Measurements from ENCODE around the gene HIRA.

The HIRA gene

GRCh38 chr22:19464546-19464945, 33.0 kb upstream of the HIRA start:
- DNase-seq (ENCODE audit: low read depth in 2 of 3, low spot score in 2 of 3): no peak

- no peak for DNase-seq (ENCODE audit: low read depth in 2 of 3, low spot score in 2 of 3)
These were observed 32.2 kb upstream of the HIRA start for GRCh38 chr22:19463491-19464469.

- no peak for DNase-seq (ENCODE audit: low read depth in 2 of 3, low spot score in 2 of 3)
These were observed 31.5 kb upstream of the HIRA start for GRCh38 chr22:19463008-19463407.

- DNase-seq (ENCODE audit: low read depth in 2 of 3, low spot score in 2 of 3): no peak
These were observed 30.0 kb upstream of the HIRA start for GRCh38 chr22:19461506-19461905.

GRCh38 chr22:19460036-19460435, 28.5 kb upstream of the HIRA start:
- DNase-seq (ENCODE audit: low read depth in 2 of 3, low spot score in 2 of 3): no peak

GRCh38 chr22:19457828-19458428, 26.4 kb upstream of the HIRA start:
- DNase-seq (ENCODE audit: low read depth in 2 of 3, low spot score in 2 of 3): no peak

- DNase-seq (ENCODE audit: low read depth in 2 of 3, low spot score in 2 of 3): no peak
These were observed 25.0 kb upstream of the HIRA start for GRCh38 chr22:19456541-19456940.

GRCh38 chr22:19455585-19456370, 24.2 kb upstream of the HIRA start:
- DNase-seq (ENCODE audit: low read depth in 2 of 3, low spot score in 2 of 3): no peak

GRCh38 chr22:19455033-19455432, 23.5 kb upstream of the HIRA start:
- DNase-seq (ENCODE audit: low read depth in 2 of 3, low spot score in 2 of 3): no peak

GRCh38 chr22:19454156-19454555, 22.6 kb upstream of the HIRA start:
- no peak for DNase-seq (ENCODE audit: low read depth in 2 of 3, low spot score in 2 of 3)

GRCh38 chr22:19453718-19454117, 22.2 kb upstream of the HIRA start:
- DNase-seq (ENCODE audit: low read depth in 2 of 3, low spot score in 2 of 3): no peak

GRCh38 chr22:19451570-19451969, 20.0 kb upstream of the HIRA start:
- no peak for DNase-seq (ENCODE audit: low read depth in 2 of 3, low spot score in 2 of 3)

GRCh38 chr22:19450363-19451175, 19.0 kb upstream of the HIRA start:
- no peak for DNase-seq (ENCODE audit: low read depth in 2 of 3, low spot score in 2 of 3)

GRCh38 chr22:19449422-19449767, 17.9 kb upstream of the HIRA start:
- no peak for DNase-seq (ENCODE audit: low read depth in 2 of 3, low spot score in 2 of 3)

- peak in 1 of 3 experiments; percentile 40 for DNase-seq (ENCODE audit: low read depth in 2 of 3, low spot score in 2 of 3)
These were observed 17.3 kb upstream of the HIRA start for GRCh38 chr22:19448739-19449421.

GRCh38 chr22:19448076-19448607, 16.6 kb upstream of the HIRA start:
- no peak for DNase-seq (ENCODE audit: low read depth in 2 of 3, low spot score in 2 of 3)

- DNase-seq (ENCODE audit: low read depth in 2 of 3, low spot score in 2 of 3): peak; percentile 45 to 77 (median 60)
These were observed 16.0 kb upstream of the HIRA start, which contains the start of gene C22orf39 for GRCh38 chr22:19447330-19448075. C22orf39 (minus strand) TSS chr22:19447711; CDS start chr22:19447688, 23 bp downstream.

GRCh38 chr22:19446603-19447329, 15.2 kb upstream of the HIRA start:
- DNase-seq (ENCODE audit: low read depth in 2 of 3, low spot score in 2 of 3): no peak

Data from activated CD8-positive, alpha-beta memory T cell treated with anti-CD3 and anti-CD28 coated beads for 48 hours (primary cell).